H9 (cell line): ENCODE measurements around the gene N4BP3. TPM values are rescaled to one million over a fixed set of nuclear protein-coding genes. Genes with fewer than 3 reads are reported as not detected.

ENCODE experiments used
- DNase-seq: peaks from one replicate; pipeline ENCODE4 v3.0.0-alpha.2; 2017
- H2AFZ ChIP-seq: one replicate; pipeline ENCODE4 v1.6.1; 2013; ENCODE audit warnings: mild to moderate bottlenecking, low read length, control low read depth, moderate library complexity
- H2AK5ac ChIP-seq: 2 replicates; pipeline ENCODE4 v1.6.1; 2013; ENCODE audit warnings: low read length, control low read depth, mixed read lengths; ENCODE audit not compliant: insufficient read length
- H2BK120ac ChIP-seq: one replicate; pipeline ENCODE4 v1.6.1; 2013; ENCODE audit warnings: low read depth, mild to moderate bottlenecking, low read length, control low read depth, inconsistent platforms; ENCODE audit not compliant: poor library complexity, severe bottlenecking
- H2BK12ac ChIP-seq: 2 replicates; pipeline ENCODE4 v1.6.1; 2013; ENCODE audit warnings: low read length, control low read depth, mixed read lengths, low read depth; ENCODE audit not compliant: insufficient read length
- H2BK15ac ChIP-seq: 2 replicates; pipeline ENCODE4 v1.6.1; 2013; ENCODE audit warnings: low read depth, low read length, control low read depth
- H2BK20ac ChIP-seq: one replicate; pipeline ENCODE4 v1.6.1; 2013; ENCODE audit warnings: low read depth, mild to moderate bottlenecking, low read length, control low read depth, inconsistent platforms; ENCODE audit not compliant: poor library complexity, severe bottlenecking
- H2BK5ac ChIP-seq: 2 replicates; pipeline ENCODE4 v1.6.1; 2013; ENCODE audit warnings: low read length, control low read depth, mixed read lengths; ENCODE audit not compliant: insufficient read length
- H3K14ac ChIP-seq: 2 replicates; pipeline ENCODE4 v1.6.1; 2013; ENCODE audit warnings: low read length, control low read depth; ENCODE audit not compliant: insufficient read depth
- H3K18ac ChIP-seq: 2 replicates; pipeline ENCODE4 v1.6.1; 2013; ENCODE audit warnings: low read depth, mild to moderate bottlenecking, mixed read lengths, low read length, control low read depth; ENCODE audit not compliant: insufficient read length
- H3K23ac ChIP-seq: 2 replicates; pipeline ENCODE4 v1.6.1; 2013; ENCODE audit warnings: low read length, control low read depth, mixed read lengths, low read depth; ENCODE audit not compliant: insufficient read length
- H3K23me2 ChIP-seq: 2 replicates; pipeline ENCODE4 v1.6.1; 2013; ENCODE audit warnings: low read depth, mild to moderate bottlenecking, mixed read lengths, low read length, control low read depth; ENCODE audit not compliant: insufficient read length, poor library complexity, severe bottlenecking
- H3K27ac ChIP-seq: 2 replicates; pipeline ENCODE4 v1.5.1; 2013; ENCODE audit warnings: low read length, control low read depth, mixed read lengths, low read depth; ENCODE audit not compliant: insufficient read length
- H3K27me3 ChIP-seq: 2 replicates; pipeline ENCODE4 v1.6.1; 2013; ENCODE audit warnings: low read length, control low read depth, inconsistent platforms; ENCODE audit not compliant: insufficient read depth
- H3K4ac ChIP-seq: 2 replicates; pipeline ENCODE4 v1.6.1; 2013; ENCODE audit warnings: low read depth, mild to moderate bottlenecking, control low read depth, inconsistent platforms, low read length, moderate library complexity
- H3K4me1 ChIP-seq: 2 replicates; pipeline ENCODE4 v1.6.1; 2013; ENCODE audit warnings: low read length, control low read depth, inconsistent platforms; ENCODE audit not compliant: insufficient read depth
- H3K4me2 ChIP-seq: 2 replicates; pipeline ENCODE4 v1.6.1; 2013; ENCODE audit warnings: low read length, control low read depth, mixed read lengths; ENCODE audit not compliant: insufficient read length, insufficient read depth
- H3K56ac ChIP-seq: 2 replicates; pipeline ENCODE4 v1.6.1; 2013; ENCODE audit warnings: low read depth, mild to moderate bottlenecking, mixed read lengths, low read length, control low read depth; ENCODE audit not compliant: insufficient read length
- H3K79me1 ChIP-seq: 2 replicates; pipeline ENCODE4 v1.6.1; 2013; ENCODE audit warnings: low read depth, mild to moderate bottlenecking, moderate library complexity, low read length, control low read depth, inconsistent platforms; ENCODE audit not compliant: insufficient read depth, poor library complexity, severe bottlenecking
- H3K79me2 ChIP-seq: 2 replicates; pipeline ENCODE4 v1.6.1; 2013; ENCODE audit warnings: low read length, control low read depth, inconsistent platforms; ENCODE audit not compliant: insufficient read depth
- H3K9ac ChIP-seq: 2 replicates; pipeline ENCODE4 v1.6.1; 2013; ENCODE audit warnings: low read length, control low read depth, mixed read lengths; ENCODE audit not compliant: insufficient read length; ENCODE audit errors: extremely low read depth
- H3K9me3 ChIP-seq: one replicate; pipeline ENCODE4 v1.6.1; 2013; ENCODE audit warnings: low read depth, low read length, inconsistent platforms; ENCODE audit not compliant: control insufficient read depth
- H3T11ph ChIP-seq: one replicate; pipeline ENCODE4 v1.6.1; 2013; ENCODE audit warnings: mild to moderate bottlenecking, low read length, control low read depth, inconsistent platforms
- H4K20me1 ChIP-seq: one replicate; pipeline ENCODE4 v1.6.1; 2013; ENCODE audit not compliant: control insufficient read depth, insufficient read length, insufficient read depth
- H4K5ac ChIP-seq: 2 replicates; pipeline ENCODE4 v1.6.1; 2013; ENCODE audit warnings: low read depth, mild to moderate bottlenecking, mixed read lengths, low read length, control low read depth; ENCODE audit not compliant: insufficient read length
- H4K8ac ChIP-seq: replicated peaks from 2 replicates; pipeline ENCODE4 v1.6.1; 2013; ENCODE audit warnings: low read length, control low read depth, mixed read lengths, low read depth; ENCODE audit not compliant: insufficient read length
- H4K91ac ChIP-seq: 2 replicates; pipeline ENCODE4 v1.6.1; 2013; ENCODE audit warnings: low read depth, mild to moderate bottlenecking, moderate library complexity, mixed read lengths, low read length, control low read depth; ENCODE audit not compliant: insufficient read length
- H3K27ac Mint-ChIP-seq, 3 experiments: 2 replicates in 2 of 3; 3 replicates in 1 of 3; pipeline ENCODE4 v1.8.0; 2020 to 2021; ENCODE audit warnings: mixed read lengths in 3 of 3, mild to moderate bottlenecking in 1 of 3, moderate library complexity in 1 of 3
- H3K27me3 Mint-ChIP-seq: 2 replicates; pipeline ENCODE4 v1.8.0; 2021; ENCODE audit warnings: low read depth, mild to moderate bottlenecking, moderate library complexity, mixed read lengths
- H3K36me3 Mint-ChIP-seq, 3 experiments: 2 replicates in 2 of 3; 3 replicates in 1 of 3; pipeline ENCODE4 v1.8.0; 2020 to 2021; ENCODE audit warnings: low read depth in 3 of 3, mixed read lengths in 3 of 3; ENCODE audit not compliant: insufficient read depth in 1 of 3
- H3K4me1 Mint-ChIP-seq, 2 experiments: 2 replicates each; pipeline ENCODE4 v1.8.0; 2020; ENCODE audit warnings: mixed read lengths in 2 of 2
- H3K4me3 Mint-ChIP-seq, 2 experiments: 2 replicates in 1 of 2; 3 replicates in 1 of 2; pipeline ENCODE4 v1.8.0; 2020 to 2021; ENCODE audit warnings: mild to moderate bottlenecking in 2 of 2, mixed read lengths in 2 of 2, moderate library complexity in 1 of 2
- H3K9me3 Mint-ChIP-seq, 2 experiments: 2 replicates in 1 of 2; 3 replicates in 1 of 2; pipeline ENCODE4 v1.8.0; 2020; ENCODE audit warnings: mild to moderate bottlenecking in 2 of 2, mixed read lengths in 2 of 2, moderate library complexity in 1 of 2
- WGBS: extraction: QIAGEN DNeasy Blood & Tissue Kit; methylation state at CpG from one replicate; pipeline ENCODE4 v1.1.7; 2013; ENCODE audit warnings: missing lambda C conversion rate, low lambda C conversion rate, mixed read lengths; ENCODE audit not compliant: insufficient read length; ENCODE audit errors: extremely low coverage; 5-methylcytosine and 5-hydroxymethylcytosine counted together
- total RNA-seq: library from RNA; stranded (reverse); gene quantifications from 2 replicates; pipeline ENCODE4 v1.2.1, GENCODE V29; 2021
- TF ChIP-seq, protein P1 (sequence below): fragments of 200-600 bp; sonication (generic); conservative IDR thresholded peaks from 3 replicates; pipeline ENCODE4 v1.8.0; 2021; ENCODE audit warnings: antibody characterized with exemption, mild to moderate bottlenecking

N4BP3 gene
- total RNA-seq, 1 experiment from 2014 or later: 32.1 TPM

DNA sequence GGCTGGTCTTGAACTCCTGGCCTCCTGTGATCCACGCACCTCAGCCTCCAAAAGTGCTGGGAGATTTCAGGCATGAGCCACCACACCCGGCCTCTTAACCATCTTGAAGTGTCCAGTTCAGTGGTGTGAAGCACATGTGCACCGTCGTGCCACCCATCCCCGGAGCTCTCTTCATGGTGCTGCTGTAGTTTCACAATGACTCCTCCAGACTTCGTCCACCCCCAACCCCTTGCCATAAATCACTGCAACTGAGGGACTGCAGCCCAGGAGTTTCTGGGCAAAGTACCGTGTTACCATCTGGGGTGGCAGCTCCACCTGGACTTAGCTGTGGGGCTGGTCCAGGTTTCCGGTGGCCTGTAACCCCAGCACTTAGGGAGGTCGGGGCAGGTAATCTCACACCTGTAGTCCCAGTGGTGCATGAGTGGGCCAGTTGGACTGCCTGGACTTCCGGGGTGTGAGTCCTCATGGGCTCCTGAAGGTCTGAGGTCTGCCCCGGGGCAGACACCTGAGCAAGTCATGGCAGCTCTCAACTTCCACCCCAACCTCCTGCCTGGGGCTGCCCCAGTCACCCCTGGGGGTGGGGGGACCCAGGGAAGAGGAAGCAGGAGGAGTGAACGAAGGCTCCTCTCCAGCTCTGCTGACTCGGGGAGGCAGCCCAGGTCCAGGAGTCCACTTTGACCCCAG, 6.6 kb upstream of the N4BP3 start:
- no peak overlapping the region for H3K4me2 ChIP-seq
- WGBS: no CpG with 5 or more reads among the region's 13 CpGs
- peaks cover 8% of the 10 kb centered on the region for H3K27me3 Mint-ChIP-seq
- H3K4me3 Mint-ChIP-seq: no peak overlapping the region
- no peak overlapping the region for H4K91ac ChIP-seq
- H2AK5ac ChIP-seq: no peak overlapping the region
- peaks cover 10 to 13% of the 10 kb centered on the region in 2 experiments for H3K4me1 Mint-ChIP-seq
- no peak overlapping the region for H3K27ac ChIP-seq
- H3K4me1 ChIP-seq: peaks cover 3% of the 10 kb centered on the region; the same call in 1 of the 2 replicates
- TF ChIP-seq, protein P1, sequence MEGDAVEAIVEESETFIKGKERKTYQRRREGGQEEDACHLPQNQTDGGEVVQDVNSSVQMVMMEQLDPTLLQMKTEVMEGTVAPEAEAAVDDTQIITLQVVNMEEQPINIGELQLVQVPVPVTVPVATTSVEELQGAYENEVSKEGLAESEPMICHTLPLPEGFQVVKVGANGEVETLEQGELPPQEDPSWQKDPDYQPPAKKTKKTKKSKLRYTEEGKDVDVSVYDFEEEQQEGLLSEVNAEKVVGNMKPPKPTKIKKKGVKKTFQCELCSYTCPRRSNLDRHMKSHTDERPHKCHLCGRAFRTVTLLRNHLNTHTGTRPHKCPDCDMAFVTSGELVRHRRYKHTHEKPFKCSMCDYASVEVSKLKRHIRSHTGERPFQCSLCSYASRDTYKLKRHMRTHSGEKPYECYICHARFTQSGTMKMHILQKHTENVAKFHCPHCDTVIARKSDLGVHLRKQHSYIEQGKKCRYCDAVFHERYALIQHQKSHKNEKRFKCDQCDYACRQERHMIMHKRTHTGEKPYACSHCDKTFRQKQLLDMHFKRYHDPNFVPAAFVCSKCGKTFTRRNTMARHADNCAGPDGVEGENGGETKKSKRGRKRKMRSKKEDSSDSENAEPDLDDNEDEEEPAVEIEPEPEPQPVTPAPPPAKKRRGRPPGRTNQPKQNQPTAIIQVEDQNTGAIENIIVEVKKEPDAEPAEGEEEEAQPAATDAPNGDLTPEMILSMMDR: no peak
- no peak overlapping the region for H3K9ac ChIP-seq
- no peaks in the 10 kb centered on the region for H3K79me2 ChIP-seq
- H3K56ac ChIP-seq: no peak overlapping the region
- H2AFZ ChIP-seq: no peak overlapping the region
- no peaks in the 10 kb centered on the region for H3K23me2 ChIP-seq
- H3K27me3 ChIP-seq: no peaks in the 10 kb centered on the region
- no peaks in the 10 kb centered on the region for H3K9me3 ChIP-seq
- no peak overlapping the region for H2BK12ac ChIP-seq
- H3K4ac ChIP-seq: no peak overlapping the region
- H4K20me1 ChIP-seq: no peaks in the 10 kb centered on the region
- no peak for DNase-seq
- H4K5ac ChIP-seq: no peak overlapping the region
- H3K27ac Mint-ChIP-seq: peak overlapping the region in 1 of 3 experiments; percentile 11; a peak in 1 of 7 replicates
- no peak overlapping the region for H3K18ac ChIP-seq
- H3K9me3 Mint-ChIP-seq: peaks cover 0 to 3% of the 10 kb centered on the region in 2 experiments; a peak in 1 of 5 replicates
- H2BK5ac ChIP-seq: no peak overlapping the region
- no peak overlapping the region for H4K8ac ChIP-seq
- no peak overlapping the region for H2BK15ac ChIP-seq
- H3K79me1 ChIP-seq: no peaks in the 10 kb centered on the region
- H2BK20ac ChIP-seq: no peak overlapping the region
- H3K36me3 Mint-ChIP-seq: no peaks in the 10 kb centered on the region
- H3K23ac ChIP-seq: no peak overlapping the region
- no peak overlapping the region for H2BK120ac ChIP-seq
- H3K14ac ChIP-seq: no peak overlapping the region
- H3T11ph ChIP-seq: no peak overlapping the region
